ENCODE measurements around the gene TYW1B.
"Not testable (repeated sequence)": the region's sequence is repeated elsewhere in the genome, so short reads cannot be mapped to it uniquely, and the experiment has no call there.

Gene TYW1B

DNA sequence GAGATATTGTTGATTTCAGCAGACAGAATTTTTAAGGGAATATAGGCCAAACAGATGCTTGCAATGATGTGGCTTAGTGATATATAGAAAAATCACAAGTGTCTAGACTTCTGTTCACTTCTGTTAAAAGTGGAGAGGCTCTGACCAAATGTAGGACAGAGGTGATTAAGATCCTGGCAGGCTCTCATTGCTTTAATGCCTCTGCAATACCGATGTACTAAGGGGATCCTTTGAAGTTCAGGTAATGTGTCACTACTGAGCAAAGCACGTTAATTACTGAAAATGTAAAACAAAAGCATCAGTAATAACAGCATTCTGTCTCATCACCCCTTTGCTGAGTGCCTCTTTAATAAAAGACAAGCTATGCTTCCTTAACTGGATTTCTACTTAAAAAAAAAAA lies 131.4 kb downstream of the TYW1B start:
- not testable (repeated sequence) for DNase-seq

DNA sequence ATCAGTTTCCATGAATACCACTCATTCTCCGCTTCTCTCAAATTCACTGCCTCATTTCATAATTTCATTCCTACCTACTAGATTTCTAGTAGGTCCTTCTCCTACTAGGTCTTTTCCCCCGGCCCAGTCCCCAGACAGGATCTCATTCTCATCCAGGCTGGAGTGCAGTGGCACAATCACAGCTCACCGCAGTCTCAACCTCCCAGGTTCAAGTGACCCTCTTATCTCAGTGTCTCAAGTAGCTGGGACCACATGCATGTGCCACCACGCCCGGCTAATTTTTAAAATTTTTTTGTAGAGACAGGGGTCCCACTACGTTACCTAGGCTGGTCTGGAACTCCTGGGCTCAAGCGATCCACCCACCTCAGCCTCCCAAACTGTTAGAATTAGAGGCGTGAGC lies 132.5 kb downstream of the TYW1B start:
- not testable (repeated sequence) for DNase-seq

DNA sequence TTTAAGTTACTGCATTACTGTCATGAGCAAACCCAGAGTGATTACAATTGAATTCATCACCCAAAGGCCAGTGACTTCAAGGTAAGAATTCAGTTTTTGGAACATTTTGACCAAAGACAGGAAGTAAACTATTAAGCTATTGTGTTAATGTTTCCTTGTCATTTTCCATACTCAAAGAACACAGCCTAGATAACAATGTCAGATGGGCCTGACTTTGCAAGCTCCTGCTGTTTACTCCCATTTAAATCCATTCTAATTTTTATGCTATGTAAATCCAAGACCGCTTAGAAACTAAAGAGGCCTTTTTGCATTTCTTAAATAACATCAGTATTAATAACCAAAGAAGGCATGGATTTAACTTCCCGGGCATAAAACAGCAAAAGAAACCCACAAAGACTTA lies 136.6 kb downstream of the TYW1B start:
- not testable (repeated sequence) for DNase-seq

DNA sequence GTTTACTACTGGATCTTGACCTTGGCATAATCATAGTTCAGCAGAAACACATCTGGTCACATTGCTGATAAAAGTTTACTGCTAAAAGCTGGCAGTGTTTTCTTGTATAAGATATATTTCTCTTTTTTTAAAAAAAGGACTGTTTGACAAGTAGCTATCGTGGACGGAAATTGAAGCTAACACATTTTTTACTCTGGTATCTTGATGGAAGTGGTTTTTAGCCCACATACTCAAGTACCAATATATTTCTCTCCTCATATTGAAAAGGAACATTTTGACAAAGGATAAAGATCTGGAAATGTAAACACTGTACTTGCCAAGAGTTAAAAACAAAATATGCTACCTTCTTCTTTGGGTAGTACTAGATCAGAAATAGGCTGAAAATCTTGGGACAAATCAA lies 137.8 kb downstream of the TYW1B start:
- DNase-seq = peak; percentile 56

DNA sequence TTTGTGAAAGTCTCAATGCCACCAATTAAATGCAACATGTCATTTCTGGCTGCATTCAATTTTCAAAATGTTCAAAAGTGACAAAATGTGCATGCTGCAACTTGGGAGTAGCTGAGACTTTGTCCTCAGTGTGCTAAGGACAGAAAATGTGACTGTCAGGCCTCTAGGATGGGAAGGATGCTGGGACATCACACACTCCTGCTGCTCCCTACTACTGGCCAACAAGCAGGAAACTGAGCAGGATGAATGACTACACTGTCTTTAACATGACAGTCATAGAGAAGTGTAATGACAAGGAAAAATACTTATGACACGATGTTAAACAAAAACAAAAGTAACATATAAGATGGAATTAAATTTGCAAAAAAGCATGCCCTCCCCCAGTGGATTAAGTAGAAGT lies 138.7 kb downstream of the TYW1B start:
- DNase-seq = not testable (repeated sequence)

DNA sequence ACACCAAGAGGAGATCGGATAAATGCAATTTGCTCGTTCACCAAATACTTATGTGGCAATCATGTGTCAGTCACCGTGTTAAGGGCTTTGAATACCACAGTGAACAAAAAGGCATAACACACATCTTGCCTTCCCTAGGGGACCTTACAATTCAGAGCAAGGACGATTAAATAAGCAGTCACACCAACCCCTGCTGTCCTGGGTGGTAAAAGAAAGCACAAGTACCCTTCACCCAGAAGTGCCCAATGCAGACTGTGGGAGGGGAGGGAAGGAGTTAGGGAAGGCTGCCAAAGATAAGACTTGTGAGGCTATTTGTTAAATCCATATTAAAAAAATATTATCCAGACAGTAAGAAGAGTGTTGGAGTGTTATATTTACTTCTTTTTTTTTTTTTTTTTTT lies 146.8 kb downstream of the TYW1B start:
- peak; percentile 6 for DNase-seq

DNA sequence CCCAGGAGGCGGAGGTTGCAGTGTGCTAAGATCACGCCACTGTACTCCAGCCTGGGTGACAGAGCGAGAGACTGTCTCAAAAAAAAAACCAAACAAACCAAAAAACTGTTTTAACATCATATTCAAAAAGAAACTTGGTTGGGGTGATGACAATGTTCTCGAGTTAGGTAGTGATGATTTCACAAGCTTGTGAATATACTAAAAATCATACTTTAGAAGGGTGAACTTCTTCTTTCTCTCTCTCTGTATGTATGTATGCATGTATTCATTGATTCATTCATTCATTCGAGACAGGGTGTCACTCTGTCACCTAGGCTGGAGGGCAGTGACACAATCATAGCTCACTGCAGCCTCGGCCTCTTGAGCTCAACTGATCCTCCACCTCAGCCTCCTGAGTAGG lies 151.1 kb downstream of the TYW1B start:
- not testable (repeated sequence) for DNase-seq

DNA sequence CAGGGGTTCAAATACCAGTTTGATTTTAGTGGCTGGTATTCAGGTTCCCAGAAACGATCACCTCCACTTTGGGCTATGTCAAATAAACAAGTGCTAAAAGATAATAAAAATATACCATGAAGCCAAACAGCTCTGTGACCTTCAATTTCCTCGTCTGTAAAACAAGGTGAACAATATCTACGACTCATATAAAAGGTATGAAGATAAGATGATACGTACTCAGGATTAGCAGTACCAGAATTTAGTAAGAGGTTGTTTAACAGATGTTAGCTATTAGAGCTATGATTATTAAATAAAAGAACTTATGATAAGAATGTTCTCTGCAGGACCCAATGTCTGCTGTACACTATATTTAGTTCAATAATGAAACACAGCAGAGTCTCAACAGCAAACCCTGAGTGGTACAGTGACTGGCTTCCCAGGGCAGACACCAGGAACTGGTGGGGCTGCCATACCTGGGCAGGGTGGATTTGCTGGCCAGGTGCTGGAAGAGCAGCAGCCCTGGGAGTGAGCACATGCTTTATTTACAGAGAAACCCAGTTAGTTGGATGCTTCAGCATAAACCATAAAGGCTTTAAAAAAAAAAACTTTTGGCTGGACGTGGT lies 151.8 kb downstream of the TYW1B start:
- DNase-seq = not testable (repeated sequence)

DNA sequence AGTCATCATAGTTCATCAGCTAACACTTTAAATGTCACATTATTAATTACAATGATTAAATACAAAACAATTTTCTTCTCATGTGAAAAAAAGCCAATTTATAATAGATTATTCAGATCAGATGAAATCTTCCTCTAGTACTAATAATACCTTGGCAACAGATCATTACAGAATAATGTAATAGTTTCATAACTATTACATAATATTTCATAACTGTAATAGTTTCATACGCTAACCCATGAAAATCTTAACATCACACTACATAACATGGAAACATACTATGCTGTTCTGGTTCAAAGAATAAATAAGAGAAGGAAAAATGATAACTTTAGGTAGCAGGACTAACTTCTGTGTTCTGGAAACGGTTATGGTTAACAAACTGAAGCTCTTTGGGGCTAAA lies 152.3 kb downstream of the TYW1B start:
- not testable (repeated sequence) for DNase-seq

DNA sequence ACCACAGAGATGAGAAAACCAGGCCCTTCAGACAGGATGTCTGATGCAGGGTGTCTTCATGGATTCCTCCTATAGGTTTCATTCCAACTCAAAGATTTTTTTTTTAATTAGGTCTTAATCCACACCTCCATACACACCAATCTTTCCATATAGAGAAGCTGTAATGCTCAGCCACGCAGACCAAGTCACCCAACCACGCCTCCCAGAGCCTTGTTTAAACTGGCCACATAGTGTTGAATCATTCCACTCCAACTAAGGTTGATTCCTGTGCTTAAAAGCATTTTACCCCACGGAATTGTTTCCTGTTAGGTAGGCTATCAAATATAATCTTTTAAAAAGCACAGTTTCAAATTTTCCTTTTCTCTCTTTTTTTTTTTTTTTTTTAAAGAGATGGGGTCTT lies 153.6 kb downstream of the TYW1B start:
- no peak for DNase-seq

DNA sequence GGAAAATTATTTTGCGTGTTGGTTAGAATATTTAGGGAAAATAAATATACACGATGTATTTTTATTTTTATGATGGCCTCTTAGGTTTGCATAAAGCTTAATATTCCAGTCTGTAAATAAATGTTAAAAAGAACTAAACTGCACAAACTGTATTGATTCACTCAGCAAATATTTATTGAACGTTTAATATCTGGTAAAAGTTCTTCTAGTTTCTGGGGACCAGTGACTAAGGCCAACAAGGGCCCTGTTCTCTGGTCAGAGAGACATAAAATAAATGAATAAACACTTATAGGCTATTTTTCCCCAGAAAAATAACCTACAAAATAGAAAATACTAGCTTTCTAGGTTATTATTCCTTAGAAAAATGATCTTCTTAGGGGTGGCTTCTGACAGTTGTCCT lies 157.2 kb downstream of the TYW1B start:
- DNase-seq = not testable (repeated sequence)

DNA sequence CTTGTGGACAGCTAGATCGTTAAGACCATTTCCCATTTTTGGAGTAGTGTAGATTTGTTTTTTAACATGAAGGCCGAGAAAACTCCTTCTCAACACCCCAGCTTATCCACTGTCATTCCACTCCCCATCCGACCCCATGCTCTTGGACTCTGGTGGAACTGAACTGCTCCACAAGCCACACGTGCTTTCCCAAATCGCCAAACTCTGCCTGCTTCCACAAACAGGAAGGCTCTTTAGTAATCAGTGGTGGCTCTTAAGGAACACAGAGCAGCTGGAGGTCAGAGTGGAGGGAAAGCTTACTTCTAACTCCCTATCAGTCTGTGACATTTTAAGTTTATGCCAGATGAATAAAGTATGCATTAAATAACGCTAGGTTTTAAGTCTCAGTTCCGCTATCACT lies 159.6 kb downstream of the TYW1B start:
- DNase-seq = not testable (repeated sequence)

DNA sequence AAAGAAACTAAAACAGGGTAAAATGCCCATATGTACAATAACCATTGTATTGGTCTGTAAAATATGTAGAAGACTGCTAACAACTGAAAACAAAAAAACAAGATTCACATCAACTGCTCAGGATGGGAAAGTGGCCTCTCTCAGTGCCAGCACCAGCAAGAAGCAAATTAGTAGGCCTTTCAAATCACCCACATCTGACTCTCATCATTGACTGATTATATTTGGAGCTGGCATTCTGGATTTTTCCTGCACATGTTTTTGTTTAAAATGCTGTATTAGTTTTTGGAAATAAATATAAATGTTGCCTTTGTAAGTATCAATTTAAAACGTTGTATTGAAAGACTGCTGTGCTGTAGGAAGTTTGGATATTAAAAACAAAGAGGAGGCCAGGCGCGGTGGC lies 161.0 kb downstream of the TYW1B start:
- DNase-seq = not testable (repeated sequence)

DNA sequence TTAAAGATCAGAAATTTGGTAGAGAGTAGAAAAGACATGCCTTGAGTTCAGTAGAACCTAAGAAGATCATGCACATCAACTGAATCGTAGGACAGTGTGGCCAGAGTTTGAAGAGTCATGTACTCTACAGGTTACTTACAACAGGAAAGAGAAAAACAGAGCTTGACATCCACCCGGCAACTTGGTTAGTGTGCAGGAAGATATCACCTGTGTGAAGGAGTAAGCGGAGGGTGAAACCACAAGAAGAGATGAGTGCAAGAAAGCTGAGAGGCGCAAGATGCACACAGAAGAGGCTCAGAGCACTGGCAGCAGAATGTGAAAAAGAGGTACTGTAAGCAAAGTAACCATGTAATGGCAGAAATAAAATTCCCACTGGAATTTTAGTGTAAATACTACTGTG lies 179.4 kb downstream of the TYW1B start:
- not testable (repeated sequence) for DNase-seq

DNA sequence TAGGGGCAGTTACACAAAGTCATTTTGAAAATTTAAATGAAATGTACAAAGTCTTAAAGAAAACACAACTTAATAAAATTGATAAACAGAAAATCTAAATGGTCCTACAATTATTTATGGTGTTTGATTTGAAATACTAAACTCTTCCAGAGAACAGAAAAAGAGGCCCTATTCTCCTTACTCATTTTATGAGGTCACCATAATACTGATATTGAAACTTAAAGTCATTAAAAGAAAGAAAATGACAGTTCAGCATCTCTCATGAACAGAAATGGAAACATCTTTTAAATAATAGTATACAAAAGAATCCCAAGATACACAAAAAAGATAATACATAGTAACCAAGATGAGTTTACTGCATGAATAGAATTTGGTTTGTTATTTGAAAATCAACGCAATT lies 184.3 kb downstream of the TYW1B start:
- not testable (repeated sequence) for DNase-seq

DNA sequence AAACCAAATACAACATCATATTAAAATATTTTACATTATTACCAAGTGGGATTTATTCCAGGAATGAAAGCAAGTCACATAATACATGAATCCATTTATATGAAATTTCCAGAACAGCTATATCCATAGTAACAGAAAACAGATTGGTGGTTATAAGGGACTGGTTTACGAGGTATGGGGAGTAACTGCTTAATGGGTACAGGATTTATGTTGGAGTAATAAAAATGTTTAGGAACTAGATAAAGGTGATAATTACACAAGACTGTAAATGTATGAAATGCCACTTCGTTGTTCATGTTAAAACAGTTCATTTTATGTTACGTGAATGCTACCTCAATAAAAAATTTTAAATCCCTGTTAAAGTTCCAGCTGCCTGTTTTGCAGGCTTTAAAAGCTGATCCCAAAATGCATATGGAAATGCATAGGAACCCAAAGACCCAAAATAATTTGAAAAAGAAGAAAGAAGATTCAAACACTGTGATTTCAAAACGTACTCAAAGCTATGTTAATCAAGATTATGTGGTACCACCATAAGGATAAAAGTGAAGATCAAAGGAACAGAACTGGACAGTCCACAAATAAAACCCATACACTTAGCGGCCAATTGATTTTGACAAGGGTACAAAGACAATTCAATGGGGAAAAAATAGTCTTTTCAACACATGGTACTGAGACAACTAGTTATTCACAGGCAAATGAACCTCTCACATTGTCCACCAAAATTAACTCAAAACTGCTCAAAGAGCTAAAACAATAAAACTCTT lies 186.3 kb downstream of the TYW1B start:
- not testable (repeated sequence) for DNase-seq

DNA sequence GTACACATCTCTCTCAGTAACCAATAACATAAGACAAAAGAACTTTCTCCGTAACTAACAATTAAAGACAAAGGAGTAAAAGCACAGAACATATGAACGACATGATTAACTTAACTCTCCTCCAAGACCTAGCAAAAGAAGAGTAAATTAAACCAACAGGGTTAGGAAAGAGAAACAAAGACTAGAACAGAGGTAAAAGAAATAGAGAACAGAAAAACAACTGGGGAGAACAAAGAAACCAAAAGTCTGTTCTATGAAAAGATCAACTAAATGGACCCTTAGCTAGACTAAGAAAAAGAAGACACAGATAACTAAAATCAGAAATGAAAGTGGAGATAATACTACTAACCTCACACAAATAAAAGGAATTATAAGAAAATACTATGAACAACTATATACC lies 187.3 kb downstream of the TYW1B start:
- not testable (repeated sequence) for DNase-seq

DNA sequence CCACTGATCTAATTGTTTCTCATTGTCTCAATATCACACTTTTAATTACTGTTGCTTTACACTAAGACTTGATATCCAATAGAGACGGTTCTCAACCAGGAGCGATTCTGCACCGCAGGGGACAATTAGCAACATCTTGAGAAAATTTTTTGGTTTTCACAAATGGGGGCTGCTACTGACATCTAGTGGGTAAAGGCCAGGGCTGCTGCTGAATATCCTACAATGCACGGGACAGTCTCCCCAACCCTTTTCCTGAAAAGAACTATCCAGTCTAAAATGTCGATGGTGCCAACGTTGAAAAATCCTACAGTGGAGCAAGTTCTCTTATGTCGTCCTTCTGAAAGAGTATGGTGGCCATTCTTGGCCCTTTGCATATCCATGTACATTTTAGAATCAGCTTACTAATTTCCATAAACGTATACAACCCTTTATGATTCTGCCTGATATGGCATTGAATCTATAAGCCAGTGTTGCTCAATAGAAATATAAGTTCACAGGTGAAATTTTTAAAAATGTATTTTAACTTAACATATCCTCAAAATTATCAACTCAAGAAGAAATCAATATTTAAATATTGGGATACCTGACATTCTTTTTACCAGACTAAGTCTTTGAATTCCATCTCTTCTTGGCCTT lies 192.6 kb downstream of the TYW1B start:
- DNase-seq = not testable (repeated sequence)

DNA sequence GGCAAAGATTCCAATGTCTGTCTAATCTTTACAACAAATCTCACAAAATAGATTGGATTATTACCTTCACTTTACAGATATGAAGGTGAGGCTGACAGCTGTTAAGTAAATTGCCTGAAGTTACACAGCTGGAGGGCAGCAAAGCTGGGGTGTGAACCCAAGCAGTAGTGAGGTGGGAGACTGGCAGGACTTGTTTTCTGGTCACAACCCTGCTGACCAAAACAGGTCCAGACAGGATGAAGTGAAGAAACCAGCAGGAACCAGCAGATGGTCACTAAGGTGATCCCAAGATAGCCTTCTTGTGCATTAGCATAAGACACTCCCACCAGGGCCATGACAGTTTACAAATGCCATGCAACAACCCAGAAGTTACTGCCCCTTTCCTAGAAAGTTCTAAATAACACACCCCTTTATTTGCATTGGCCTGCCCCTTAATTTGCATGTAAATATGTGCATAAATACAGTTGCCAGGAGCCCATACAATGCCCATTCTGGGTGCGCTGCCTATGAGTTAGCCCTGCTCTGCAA lies 195.2 kb downstream of the TYW1B start:
- DNase-seq = peak; percentile 22

DNA sequence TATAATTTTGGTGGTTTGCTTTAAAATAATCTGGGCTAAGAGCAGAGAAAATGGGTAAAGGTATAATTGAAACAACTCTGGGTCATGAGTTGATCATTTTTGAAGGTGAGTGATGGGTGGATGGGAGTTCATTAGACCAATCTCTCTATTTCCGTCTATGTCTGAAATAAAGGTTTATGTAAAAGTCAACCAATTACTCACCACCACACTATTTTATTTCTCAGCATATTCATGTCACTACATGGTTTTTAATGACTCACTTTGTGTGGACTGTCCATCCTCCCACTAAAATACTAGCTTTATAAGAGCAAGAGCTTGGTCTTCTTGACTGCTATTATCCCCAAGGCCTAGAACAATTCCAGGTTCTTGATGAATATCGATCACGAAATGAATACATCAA lies 199.6 kb downstream of the TYW1B start:
- DNase-seq = not testable (repeated sequence)

DNA sequence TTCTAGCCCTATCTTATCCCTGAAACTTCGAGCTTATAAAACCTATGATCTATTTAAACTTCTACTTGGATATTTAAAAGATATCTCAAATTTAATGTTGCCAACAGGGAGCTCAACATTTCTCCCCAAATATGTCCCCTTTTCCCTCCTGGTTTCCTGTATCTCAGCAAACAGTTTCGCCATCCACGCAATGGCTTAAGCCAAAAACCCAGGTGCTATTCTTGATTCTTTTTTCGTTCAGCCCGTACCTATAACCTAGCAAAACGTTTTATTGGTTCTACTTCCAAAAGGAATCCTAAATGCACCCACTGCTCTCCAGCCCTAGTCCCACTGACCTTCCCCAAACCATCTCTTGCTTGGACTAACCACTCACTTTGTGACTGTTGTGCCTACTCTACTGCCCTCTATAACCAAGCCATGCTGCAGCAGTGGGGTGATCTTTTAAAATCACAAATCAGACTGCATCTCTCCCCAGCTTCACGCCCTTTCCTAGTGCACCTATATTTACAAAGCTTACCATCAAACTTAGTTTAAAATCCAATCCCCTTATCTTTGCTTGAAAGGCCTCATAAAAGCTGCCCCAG lies 201.5 kb downstream of the TYW1B start:
- not testable (repeated sequence) for DNase-seq

DNA sequence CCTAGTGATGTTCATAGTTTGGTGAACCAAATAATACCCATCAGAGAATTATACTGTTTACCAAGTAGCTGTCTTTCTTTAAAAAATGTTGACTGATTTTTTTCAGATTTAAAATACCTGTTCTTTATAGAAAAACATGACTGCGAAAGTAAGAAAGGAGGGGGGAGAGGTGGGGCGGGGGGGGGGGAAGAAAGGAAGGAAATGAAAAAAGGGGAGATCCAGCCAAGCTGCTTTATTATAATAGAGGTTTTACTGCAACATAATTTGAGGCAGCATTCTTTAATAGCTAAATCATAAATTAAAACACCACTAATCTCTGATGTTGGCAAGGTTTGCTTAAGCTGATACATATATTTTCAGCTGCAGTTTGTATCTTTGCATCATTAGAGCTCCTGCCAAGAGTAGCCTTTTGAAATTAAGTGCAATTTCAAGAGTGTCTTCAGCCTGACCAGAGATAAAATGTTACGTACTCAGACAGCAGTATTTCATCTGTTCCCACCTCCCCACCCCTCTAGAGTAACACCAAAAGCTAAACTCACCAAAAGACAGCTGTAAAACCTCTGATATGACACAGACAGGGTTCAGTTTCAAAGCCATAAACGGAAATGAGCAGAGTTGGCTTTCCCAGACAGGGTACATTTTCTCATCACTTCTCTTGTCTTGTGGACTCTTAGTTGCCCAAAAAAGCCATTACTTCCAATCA lies 202.1 kb downstream of the TYW1B start:
- DNase-seq = not testable (repeated sequence)

DNA sequence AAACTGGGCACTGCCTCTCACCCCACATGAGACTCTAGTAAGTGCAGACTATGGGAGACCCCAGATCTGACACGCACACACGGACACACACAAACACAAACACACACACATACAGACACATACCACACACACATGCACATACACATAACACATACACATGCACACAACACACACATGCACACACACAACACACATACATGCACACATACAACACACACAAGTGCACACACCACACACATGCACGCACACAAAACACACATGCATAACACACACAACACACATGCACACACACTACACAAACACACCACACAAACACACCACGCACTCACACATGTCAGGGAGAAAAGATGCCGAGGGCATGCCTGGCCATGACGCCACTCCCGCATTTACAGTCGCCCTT lies 205.5 kb downstream of the TYW1B start:
- no peak for DNase-seq

Measured in hematopoietic multipotent progenitor cell treated with erythropoietin and hydrocortisone succinate and interleukin-3 and kit ligand, for 6 days (in vitro differentiated cells).